Ishikawa (cell line): ENCODE measurements around the gene SH3RF2.

Experiments used
- CEBPB ChIP-seq: IDR thresholded peaks from 2 replicates; pipeline ENCODE4 v1.6.1; 2012
- CREB1 ChIP-seq: IDR thresholded peaks from 2 replicates; pipeline ENCODE4 v1.6.1; 2012; ENCODE audit warnings: low read depth
- EP300 ChIP-seq: IDR thresholded peaks from 2 replicates; pipeline ENCODE4 v1.6.1; 2012; ENCODE audit warnings: borderline replicate concordance
- TCF12 ChIP-seq: IDR thresholded peaks from 2 replicates; pipeline ENCODE4 v1.6.1; 2012; ENCODE audit warnings: low read depth
- YY1 ChIP-seq: IDR thresholded peaks from 2 replicates; pipeline ENCODE4 v1.6.1; 2012; ENCODE audit warnings: low read depth
- TF ChIP-seq, protein P1 (sequence below): IDR thresholded peaks from 2 replicates; pipeline ENCODE4 v1.6.1; 2012

GRCh38 chr5:145917288-145917687 lies 19.1 kb upstream of the SH3RF2 start:
- TF ChIP-seq CREB1 (no peak), TCF12 (no peak), YY1 (no peak), EP300 (no peak), CEBPB (no peak)
- TF ChIP-seq, protein P1, sequence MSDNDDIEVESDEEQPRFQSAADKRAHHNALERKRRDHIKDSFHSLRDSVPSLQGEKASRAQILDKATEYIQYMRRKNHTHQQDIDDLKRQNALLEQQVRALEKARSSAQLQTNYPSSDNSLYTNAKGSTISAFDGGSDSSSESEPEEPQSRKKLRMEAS: no peak
